Epidermal melanocyte (primary cell): ENCODE results near the gene PRKN.

Experiments used
- DNase-seq: peaks from one replicate; pipeline ENCODE4 v3.0.0; 2011; ENCODE audit warnings: low spot score; ENCODE audit not compliant: insufficient read length

PRKN gene

GRCh38 chr6:162147281-162147680, 580.3 kb downstream of the PRKN start:
- no peak for DNase-seq

GRCh38 chr6:162140251-162140852, 587.2 kb downstream of the PRKN start:
- DNase-seq: no peak

GRCh38 chr6:162125659-162126058, 601.9 kb downstream of the PRKN start:
- DNase-seq: no peak

GRCh38 chr6:162124710-162125435, 602.7 kb downstream of the PRKN start:
- DNase-seq: no peak

GRCh38 chr6:162123797-162124196, 603.8 kb downstream of the PRKN start:
- no peak for DNase-seq

- no peak for DNase-seq
Measured at GRCh38 chr6:162119341-162119740, 608.2 kb downstream of the PRKN start.

- no peak for DNase-seq
Measured at GRCh38 chr6:162118706-162119105, 608.9 kb downstream of the PRKN start.

- DNase-seq: no peak
Measured at GRCh38 chr6:162116902-162117525, 610.6 kb downstream of the PRKN start.

- DNase-seq: no peak
Measured at GRCh38 chr6:162109480-162110050, 618.0 kb downstream of the PRKN start.

GRCh38 chr6:162108041-162108440, 619.5 kb downstream of the PRKN start:
- no peak for DNase-seq

GRCh38 chr6:162100096-162100495, 627.5 kb downstream of the PRKN start:
- no peak for DNase-seq

- no peak for DNase-seq
Measured at GRCh38 chr6:162099685-162100084, 627.9 kb downstream of the PRKN start.

GRCh38 chr6:162092816-162093502, 634.6 kb downstream of the PRKN start:
- no peak for DNase-seq

GRCh38 chr6:162090734-162091133, 636.8 kb downstream of the PRKN start:
- no peak for DNase-seq

- no peak for DNase-seq
Measured at GRCh38 chr6:162088091-162088490, 639.5 kb downstream of the PRKN start.

GRCh38 chr6:162085561-162085960, 642.0 kb downstream of the PRKN start:
- no peak for DNase-seq

- DNase-seq: no peak
Measured at GRCh38 chr6:162082520-162082919, 645.0 kb downstream of the PRKN start.

GRCh38 chr6:162078667-162079066, 648.9 kb downstream of the PRKN start:
- no peak for DNase-seq

GRCh38 chr6:162078126-162078525, 649.4 kb downstream of the PRKN start:
- DNase-seq: no peak

GRCh38 chr6:162076816-162077215, 650.8 kb downstream of the PRKN start:
- DNase-seq: no peak

GRCh38 chr6:162074641-162075275, 652.8 kb downstream of the PRKN start:
- DNase-seq: no peak
